Lower lobe of right lung (tissue), 2 donors: Measurements from ENCODE around the gene WDR27. TPM values are rescaled to one million over a fixed set of nuclear protein-coding genes. Genes with fewer than 3 reads are reported as not detected.

ENCODE experiments used
- ATAC-seq, 2 donors: fragments of 200-7000 bp; cut with Tn5 transposase; one replicate each; pipeline ENCODE4 v1.9.1; 2020 to 2022; ENCODE audit warnings: mild to moderate bottlenecking in 2 of 2, moderate library complexity in 2 of 2
- DNase-seq: peaks from one replicate; pipeline ENCODE4 v3.0.0-alpha.2; 2020
- H3K27ac ChIP-seq: fragments of 200-600 bp; one replicate; pipeline ENCODE4 v1.8.0; 2022
- H3K27me3 ChIP-seq: fragments of 200-600 bp; one replicate; pipeline ENCODE4 v1.8.0; 2022; ENCODE audit warnings: low read depth
- H3K36me3 ChIP-seq: fragments of 200-600 bp; one replicate; pipeline ENCODE4 v1.8.0; 2022; ENCODE audit warnings: mild to moderate bottlenecking
- H3K4me1 ChIP-seq: fragments of 200-600 bp; one replicate; pipeline ENCODE4 v1.8.0; 2022
- H3K4me3 ChIP-seq: fragments of 200-600 bp; one replicate; pipeline ENCODE4 v1.8.0; 2022; ENCODE audit warnings: mild to moderate bottlenecking
- H3K9me3 ChIP-seq: fragments of 200-600 bp; one replicate; pipeline ENCODE4 v1.8.0; 2022
- CTCF ChIP-seq: fragments of 200-600 bp; IDR thresholded peaks from one replicate; pipeline ENCODE4 v1.8.0; 2022; ENCODE audit warnings: antibody characterized with exemption, mild to moderate bottlenecking
- intact Hi-C: fragments of 100-400 bp; cut with DNase I; formaldehyde crosslinking; loops from one replicate; pipeline ENCODE4 v1.11.0; 2022
- total RNA-seq: library from RNA; stranded (reverse); fragmentation: NEBNext Ultra II Directional; extraction: Animal tissue kit (Norgen Biotek cat#: 25700); gene quantifications from one replicate; pipeline ENCODE4 v1.2.1, GENCODE V29; 2021
- donor health status: DM: no; HTN: yes; CAD: no; lungs with severe emphysema.

The WDR27 gene
- total RNA-seq, 1 donor from 2014 or later = 38.0 TPM

GRCh38 chr6:169589293-169589692, 112.5 kb downstream of the WDR27 start:
- no peak overlapping the region for H3K27ac ChIP-seq
- TF ChIP-seq CTCF = no peak
- peaks cover 6% of the 10 kb centered on the region for H3K4me1 ChIP-seq
- no peaks in the 10 kb centered on the region for H3K9me3 ChIP-seq
- no peaks in the 10 kb centered on the region for H3K27me3 ChIP-seq
- ATAC-seq (peak; percentile 39 to 50), DNase-seq (no peak)
- intact Hi-C loops = no loop called here
- H3K36me3 ChIP-seq = no peaks in the 10 kb centered on the region
- no peak overlapping the region for H3K4me3 ChIP-seq

GRCh38 chr6:169587975-169588374, 113.9 kb downstream of the WDR27 start:
- ATAC-seq = no peak

GRCh38 chr6:169583886-169584541, 117.8 kb downstream of the WDR27 start:
- ATAC-seq (no peak), DNase-seq (no peak)
- Histone ChIP-seq H3K9me3 (no peaks in the 10 kb centered on the region), H3K4me1 (no peaks in the 10 kb centered on the region), H3K27me3 (no peaks in the 10 kb centered on the region), H3K27ac (no peak overlapping the region), H3K36me3 (no peaks in the 10 kb centered on the region), H3K4me3 (no peak overlapping the region)
- intact Hi-C loops = no loop called here
- TF ChIP-seq CTCF = no peak

More at GRCh38 chr6:169587975-169588374, 113.9 kb downstream of the WDR27 start:
- Histone ChIP-seq H3K27ac (no peak overlapping the region), H3K36me3 (no peaks in the 10 kb centered on the region), H3K4me3 (no peak overlapping the region), H3K27me3 (no peaks in the 10 kb centered on the region), H3K4me1 (peaks cover 6% of the 10 kb centered on the region), H3K9me3 (no peaks in the 10 kb centered on the region)
- intact Hi-C loops = no loop called here
- no peak for DNase-seq
- no peak for TF ChIP-seq CTCF

GRCh38 chr6:169579407-169580111, 122.3 kb downstream of the WDR27 start:
- Histone ChIP-seq H3K27ac (no peak overlapping the region), H3K4me1 (no peaks in the 10 kb centered on the region), H3K9me3 (no peaks in the 10 kb centered on the region), H3K36me3 (no peaks in the 10 kb centered on the region), H3K27me3 (no peaks in the 10 kb centered on the region), H3K4me3 (no peak overlapping the region)
- TF ChIP-seq CTCF = no peak
- DNase-seq (no peak), ATAC-seq (no peak)
- intact Hi-C loops = no loop called here

- intact Hi-C loops = no loop called here
- Histone ChIP-seq H3K4me1 (no peaks in the 10 kb centered on the region), H3K9me3 (no peaks in the 10 kb centered on the region), H3K4me3 (no peak overlapping the region), H3K27ac (no peak overlapping the region), H3K36me3 (no peaks in the 10 kb centered on the region), H3K27me3 (no peaks in the 10 kb centered on the region)
- DNase-seq (no peak), ATAC-seq (no peak)
- no peak for TF ChIP-seq CTCF
These were observed 123.9 kb downstream of the WDR27 start for GRCh38 chr6:169577974-169578373.
